ENCODE measurements around the gene KDELR3.

DNA sequence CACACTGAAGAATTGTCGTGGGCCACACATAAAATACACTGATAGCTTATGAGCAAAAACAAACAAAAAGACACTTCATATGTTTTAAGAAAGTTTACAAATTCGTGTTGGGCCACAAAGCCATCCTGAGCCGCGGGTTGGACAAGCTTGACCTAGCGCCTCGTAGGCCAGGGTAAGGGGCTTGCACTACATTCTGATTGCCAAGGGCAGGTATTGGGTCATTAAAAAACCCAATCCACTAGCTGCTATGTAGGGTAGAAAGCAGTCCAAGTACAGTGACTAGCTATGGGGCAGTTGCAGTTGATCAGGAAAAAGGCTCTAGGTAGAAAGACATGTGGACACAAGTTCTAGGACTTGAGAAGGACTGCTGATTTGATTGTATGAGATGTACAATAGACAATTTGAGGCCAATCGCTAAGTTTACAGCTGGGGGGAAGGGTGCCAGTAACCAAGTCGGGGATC is 14.0 kb downstream of the KDELR3 start:
- no peak for TF ChIP-seq EZH2 (IDR thresholded peaks at IDR 0.05; ENCODE audit: low read depth)
- TF ChIP-seq, protein P1, sequence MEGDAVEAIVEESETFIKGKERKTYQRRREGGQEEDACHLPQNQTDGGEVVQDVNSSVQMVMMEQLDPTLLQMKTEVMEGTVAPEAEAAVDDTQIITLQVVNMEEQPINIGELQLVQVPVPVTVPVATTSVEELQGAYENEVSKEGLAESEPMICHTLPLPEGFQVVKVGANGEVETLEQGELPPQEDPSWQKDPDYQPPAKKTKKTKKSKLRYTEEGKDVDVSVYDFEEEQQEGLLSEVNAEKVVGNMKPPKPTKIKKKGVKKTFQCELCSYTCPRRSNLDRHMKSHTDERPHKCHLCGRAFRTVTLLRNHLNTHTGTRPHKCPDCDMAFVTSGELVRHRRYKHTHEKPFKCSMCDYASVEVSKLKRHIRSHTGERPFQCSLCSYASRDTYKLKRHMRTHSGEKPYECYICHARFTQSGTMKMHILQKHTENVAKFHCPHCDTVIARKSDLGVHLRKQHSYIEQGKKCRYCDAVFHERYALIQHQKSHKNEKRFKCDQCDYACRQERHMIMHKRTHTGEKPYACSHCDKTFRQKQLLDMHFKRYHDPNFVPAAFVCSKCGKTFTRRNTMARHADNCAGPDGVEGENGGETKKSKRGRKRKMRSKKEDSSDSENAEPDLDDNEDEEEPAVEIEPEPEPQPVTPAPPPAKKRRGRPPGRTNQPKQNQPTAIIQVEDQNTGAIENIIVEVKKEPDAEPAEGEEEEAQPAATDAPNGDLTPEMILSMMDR (conservative IDR thresholded peaks at IDR 0.05): no peak

Data from PC-9 (cell line).